ENCODE data around the gene OPA1.
"Not testable (repeated sequence)": the region's sequence is repeated elsewhere in the genome, so short reads cannot be mapped to it uniquely, and the experiment has no call there.

Gene OPA1

GRCh38 chr3:193593668-193594030 lies 641 bp downstream of the OPA1 start:
- DNase-seq: peak; percentile 73

DNA sequence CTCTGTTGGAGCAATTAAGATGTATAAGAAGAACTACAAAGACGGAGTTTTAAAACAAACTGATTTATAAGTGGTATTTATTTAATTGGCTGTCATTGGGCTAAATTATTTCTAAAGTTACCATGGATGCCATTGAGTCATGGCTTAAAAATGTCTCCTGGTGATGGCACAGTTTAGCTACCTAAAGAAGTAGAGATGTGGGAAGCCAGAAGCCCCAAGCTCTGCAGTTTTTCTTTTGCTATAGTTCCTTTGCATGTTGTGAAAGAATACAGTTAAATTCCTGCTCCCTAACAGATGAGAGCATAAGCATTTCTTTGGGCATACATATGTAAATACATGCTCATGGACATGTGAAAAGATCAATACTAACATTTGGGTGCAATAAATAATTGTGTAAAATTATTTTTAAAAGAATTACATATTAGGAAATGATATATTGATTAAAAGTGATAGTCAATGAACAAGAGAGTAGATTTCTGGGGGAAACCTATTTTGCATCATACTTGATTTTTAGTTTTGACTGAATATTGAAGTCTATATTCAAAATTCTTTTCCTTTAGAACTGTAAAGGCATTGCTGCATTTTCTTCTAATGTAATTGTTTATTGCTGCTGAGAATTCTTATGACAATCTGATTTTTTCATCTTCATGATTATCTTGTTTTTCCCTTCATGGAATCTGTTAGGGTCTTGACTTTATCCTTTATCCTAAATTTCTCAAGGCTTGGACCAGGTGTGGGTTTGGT lies 2.1 kb downstream of the OPA1 start:
- no peak for DNase-seq

DNA sequence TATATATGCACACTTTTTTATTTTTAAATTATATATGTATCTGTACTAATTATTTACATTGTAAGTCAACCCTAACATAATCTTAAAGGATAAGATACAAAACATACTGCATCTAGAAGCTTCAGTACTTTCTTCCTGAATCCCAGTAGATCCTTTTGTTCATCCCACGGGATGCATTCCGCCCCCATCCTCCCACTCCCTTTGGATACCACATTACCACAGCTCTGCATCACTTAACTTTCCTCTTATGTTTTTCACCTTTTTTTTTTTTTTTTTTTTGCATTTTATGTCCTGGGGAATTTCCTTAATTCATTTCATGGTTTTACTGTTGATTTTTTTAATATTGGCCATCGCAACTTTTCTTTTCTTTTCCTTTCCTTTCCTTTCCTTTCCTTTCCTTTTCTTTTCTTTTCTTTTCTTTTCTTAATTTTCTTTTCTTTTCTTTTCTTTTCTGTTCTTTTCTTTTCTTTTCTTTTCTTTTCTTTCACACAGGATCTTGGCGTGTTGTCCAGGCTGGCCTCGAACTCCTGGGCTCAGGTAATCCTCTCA lies 3.0 kb downstream of the OPA1 start:
- no peak for DNase-seq

DNA sequence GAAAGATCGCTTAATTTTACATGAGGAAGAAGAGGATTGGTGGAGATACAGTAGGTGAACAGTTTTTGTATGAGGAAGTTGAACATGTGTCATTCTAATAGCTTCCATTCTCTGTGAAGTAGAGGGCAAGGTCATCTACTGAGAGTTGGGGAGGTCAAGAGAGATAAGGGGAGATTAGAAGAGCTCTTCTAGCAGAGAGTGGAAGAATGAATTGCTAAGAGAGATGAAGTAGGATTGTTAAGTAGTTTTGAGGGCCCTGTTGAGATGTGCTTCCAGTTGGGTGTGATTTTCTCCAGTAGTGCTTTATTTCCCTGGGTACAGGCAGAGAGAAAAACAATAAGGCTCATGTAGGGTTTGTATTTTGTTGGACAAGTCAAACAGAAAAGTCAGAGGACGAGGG lies 5.2 kb downstream of the OPA1 start:
- DNase-seq: no peak

GRCh38 chr3:193599393-193599792 lies 6.4 kb downstream of the OPA1 start:
- DNase-seq: no peak

- peak; percentile 69 for DNase-seq
These were observed 12.9 kb downstream of the OPA1 start for GRCh38 chr3:193605876-193606275.

- not testable (repeated sequence) for DNase-seq
These were observed 13.9 kb downstream of the OPA1 start for GRCh38 chr3:193606892-193607291.

DNA sequence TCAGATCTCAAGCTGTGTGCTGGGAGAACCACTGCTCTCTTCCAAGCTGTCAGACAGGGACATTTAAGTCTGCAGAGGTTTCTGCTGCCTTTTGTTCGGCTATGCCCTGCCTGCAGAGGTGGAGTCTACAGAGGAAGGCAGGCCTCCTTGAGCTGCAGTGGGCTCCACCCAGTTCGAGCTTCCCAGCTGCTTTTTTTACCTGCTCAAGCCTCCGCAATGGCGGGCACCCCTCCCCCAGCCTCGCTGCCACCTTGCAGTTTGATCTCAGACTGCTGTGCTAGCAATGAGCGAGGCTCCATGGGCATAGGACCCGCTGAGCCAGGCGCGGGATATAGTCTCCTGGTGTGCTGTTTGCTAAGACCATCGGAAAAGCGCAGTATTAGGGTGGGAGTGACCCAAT lies 17.5 kb downstream of the OPA1 start:
- not testable (repeated sequence) for DNase-seq

- peak; percentile 35 for DNase-seq
These were observed 21.4 kb downstream of the OPA1 start for GRCh38 chr3:193614430-193614829.

- no peak for DNase-seq
These were observed 24.6 kb downstream of the OPA1 start for GRCh38 chr3:193617628-193618027.

DNA sequence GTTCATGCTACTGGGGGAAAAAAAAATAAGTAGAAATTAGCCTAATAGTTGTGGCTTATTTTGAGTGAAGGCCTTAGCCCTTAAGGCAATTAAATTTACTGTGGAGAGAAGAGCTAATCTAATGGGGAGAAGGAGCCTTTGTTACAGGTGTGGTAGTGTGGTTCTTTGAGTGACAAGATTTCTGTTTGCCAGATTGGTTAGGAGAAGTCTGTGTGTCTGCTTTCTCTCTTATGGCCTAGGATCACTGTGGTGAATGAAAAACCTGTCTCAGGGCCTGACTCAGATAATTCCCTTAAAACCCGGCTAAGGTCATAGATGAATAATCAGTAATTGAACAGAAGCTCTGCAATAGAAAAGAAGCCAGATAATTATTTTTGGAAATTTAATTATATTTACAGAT lies 27.0 kb downstream of the OPA1 start:
- peak; percentile 74 for DNase-seq

DNA sequence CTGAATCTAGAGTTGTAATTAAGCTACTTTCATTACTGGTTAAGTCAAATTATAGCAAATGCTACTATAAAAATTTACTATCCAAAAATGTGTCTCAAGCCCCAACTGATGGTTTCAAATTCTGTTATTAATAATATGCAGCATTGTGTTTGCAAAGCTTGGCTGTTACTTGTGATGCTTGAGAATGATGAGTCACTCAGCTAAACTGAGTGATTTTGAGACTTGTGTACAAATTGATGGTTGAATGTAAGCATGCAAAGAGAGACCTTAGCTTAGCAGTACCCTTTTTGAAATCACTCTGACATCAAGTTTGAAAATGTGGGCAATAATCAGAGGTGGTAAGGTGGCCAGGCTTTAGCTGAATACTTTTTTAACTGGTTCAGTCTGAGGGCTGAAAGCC lies 27.6 kb downstream of the OPA1 start:
- DNase-seq: peak; percentile 86

DNA sequence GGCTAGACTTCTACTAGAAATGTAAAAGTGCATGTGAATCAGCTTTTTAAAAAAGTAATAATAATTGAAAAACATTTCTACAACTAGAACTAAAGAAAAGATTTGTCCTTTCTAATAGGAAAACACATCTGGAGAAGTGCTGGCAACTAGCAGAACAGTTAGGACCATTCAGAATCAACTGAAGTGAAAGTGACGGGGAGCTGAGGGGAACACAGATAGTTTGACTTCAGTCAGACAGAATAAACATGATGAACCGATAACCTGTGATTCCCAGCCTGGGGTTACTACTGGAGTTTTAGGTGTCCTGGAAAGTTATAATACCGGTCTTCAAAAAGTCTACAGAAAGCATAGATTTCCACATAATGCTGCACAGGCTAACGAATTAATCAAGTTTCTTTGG lies 28.1 kb downstream of the OPA1 start:
- peak; percentile 40 for DNase-seq

GRCh38 chr3:193630005-193630404 lies 37.0 kb downstream of the OPA1 start:
- no peak for DNase-seq

- DNase-seq: no peak
These were observed 44.8 kb downstream of the OPA1 start for GRCh38 chr3:193637831-193638230.

DNA sequence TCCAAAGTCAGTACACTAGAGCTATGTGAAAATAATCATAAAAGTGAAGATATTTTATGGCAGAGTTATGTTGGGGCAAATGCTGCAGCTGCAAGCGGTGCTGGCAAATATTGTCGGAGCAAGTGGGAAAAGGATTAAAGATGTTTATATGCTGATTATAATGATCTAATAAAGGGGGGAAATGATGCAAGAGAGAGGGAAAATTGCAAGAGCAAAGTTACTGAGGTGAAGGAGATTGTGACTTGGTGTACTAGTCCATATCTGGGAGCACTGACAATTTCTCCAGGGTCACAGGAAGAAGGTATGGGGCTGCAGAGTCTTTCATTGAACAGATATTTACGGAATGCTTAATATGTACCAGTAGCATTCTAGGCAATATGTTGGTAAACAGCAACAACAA lies 45.8 kb downstream of the OPA1 start:
- no peak for DNase-seq

DNA sequence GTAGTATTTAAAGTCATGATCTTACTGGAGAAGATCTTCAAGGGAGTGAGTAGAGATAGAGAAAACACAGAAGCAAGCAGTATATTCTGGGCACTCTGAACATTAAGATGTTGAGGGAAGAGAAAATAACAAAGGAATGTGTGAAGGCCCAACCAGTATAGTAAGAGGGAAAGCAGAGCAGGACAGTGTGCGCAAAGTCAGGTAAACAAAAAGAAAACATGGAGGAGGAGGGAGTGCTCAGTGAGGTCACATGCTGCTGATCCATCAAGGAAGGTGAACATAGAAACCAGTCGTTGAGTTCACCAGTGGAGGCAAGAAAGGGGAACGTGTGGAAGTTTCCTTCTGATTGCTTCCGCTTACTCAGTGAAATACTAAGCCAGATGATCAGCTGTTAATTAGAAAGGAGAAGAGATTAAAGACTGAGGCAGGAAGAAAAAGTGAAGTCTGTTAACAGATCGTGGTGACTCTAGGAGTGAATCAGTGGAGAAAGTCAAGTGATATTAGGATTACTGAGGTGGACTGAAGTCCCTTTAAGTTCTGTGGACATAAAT lies 47.2 kb downstream of the OPA1 start:
- no peak for DNase-seq

DNA sequence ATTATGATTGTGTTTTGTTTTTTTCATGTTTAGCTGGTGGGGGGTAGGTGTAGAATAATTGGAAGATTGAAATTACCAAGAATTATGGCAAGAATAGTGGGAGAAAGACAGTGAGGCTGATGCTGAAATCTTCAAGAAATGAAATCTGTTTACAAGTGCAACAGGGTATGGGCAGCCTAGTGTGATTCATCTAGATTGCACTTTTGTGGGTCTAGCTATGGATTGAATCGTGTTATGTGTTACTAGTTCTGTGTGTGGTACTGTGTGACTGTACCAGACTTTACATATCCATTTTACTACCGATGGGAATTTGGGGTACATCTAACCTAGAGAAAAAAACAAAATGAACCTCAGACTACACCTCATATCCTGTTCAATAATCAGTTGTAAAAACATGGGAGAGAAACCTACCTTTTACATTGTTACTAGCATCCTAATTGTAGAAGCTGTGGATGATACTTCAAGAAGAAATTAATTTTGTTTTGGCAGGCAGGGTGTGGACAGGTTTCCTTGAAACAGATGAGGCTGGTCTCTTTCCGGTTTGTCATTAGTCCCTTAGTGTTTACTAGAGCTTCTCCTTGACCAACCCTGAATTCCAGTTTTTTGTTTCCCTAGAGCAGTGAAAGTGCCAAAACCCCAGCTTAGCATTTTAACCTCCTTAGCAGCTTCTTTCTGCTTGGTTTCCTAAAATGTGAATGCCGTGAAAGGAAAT lies 47.9 kb downstream of the OPA1 start:
- DNase-seq: no peak

GRCh38 chr3:193641440-193641775 lies 48.4 kb downstream of the OPA1 start:
- DNase-seq: no peak

GRCh38 chr3:193645806-193646205 lies 52.8 kb downstream of the OPA1 start:
- no peak for DNase-seq

GRCh38 chr3:193648542-193649076 lies 55.6 kb downstream of the OPA1 start:
- DNase-seq: no peak

DNA sequence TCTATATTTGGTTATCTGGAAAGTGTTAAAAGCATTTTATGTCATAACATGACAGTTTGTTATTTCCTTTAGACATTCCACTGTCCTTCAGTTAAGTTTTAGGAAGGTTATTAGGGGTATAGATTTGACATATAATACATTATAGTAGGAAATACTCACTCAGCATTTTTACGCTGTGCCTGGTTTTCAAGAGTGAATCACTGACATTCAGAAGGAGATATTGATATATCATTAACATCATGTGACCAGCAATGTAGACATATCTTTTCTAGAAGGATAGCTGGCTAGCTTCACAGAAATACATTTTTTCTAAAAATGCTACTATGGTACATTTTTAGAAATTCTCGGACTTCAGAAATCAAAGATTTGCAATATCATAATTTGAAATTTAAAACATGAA lies 57.6 kb downstream of the OPA1 start:
- DNase-seq: no peak

GRCh38 chr3:193655831-193656433 lies 62.9 kb downstream of the OPA1 start:
- no peak for DNase-seq

- DNase-seq: no peak
These were observed 63.4 kb downstream of the OPA1 start for GRCh38 chr3:193656445-193656844.
